ENCODE data around the gene KCND3.
A peak's percentile ranks its signal among the peaks of the same experiment; 100 is the strongest.

Gene KCND3

GRCh38 chr1:111911776-111912515 lies 77.5 kb downstream of the KCND3 start:
- DNase-seq (ENCODE audit: low spot score) = no peak

- DNase-seq (ENCODE audit: low spot score) = no peak
These were observed 78.4 kb downstream of the KCND3 start for GRCh38 chr1:111911061-111911460.

- DNase-seq (ENCODE audit: low spot score) = no peak
These were observed 80.4 kb downstream of the KCND3 start for GRCh38 chr1:111909030-111909429.

GRCh38 chr1:111908011-111908621 lies 81.4 kb downstream of the KCND3 start:
- no peak for DNase-seq (ENCODE audit: low spot score)

GRCh38 chr1:111907321-111907720 lies 82.1 kb downstream of the KCND3 start:
- no peak for DNase-seq (ENCODE audit: low spot score)

- no peak for DNase-seq (ENCODE audit: low spot score)
These were observed 82.7 kb downstream of the KCND3 start for GRCh38 chr1:111906816-111907215.

GRCh38 chr1:111906111-111906510 lies 83.4 kb downstream of the KCND3 start:
- no peak for DNase-seq (ENCODE audit: low spot score)

GRCh38 chr1:111904478-111905218 lies 84.8 kb downstream of the KCND3 start:
- DNase-seq (ENCODE audit: low spot score) = peak; percentile 4

- DNase-seq (ENCODE audit: low spot score) = no peak
These were observed 85.5 kb downstream of the KCND3 start for GRCh38 chr1:111903871-111904449.

- DNase-seq (ENCODE audit: low spot score) = no peak
These were observed 86.2 kb downstream of the KCND3 start for GRCh38 chr1:111903148-111903870.

GRCh38 chr1:111895469-111895868 lies 94.0 kb downstream of the KCND3 start:
- peak; percentile 4 for DNase-seq (ENCODE audit: low spot score)

- no peak for DNase-seq (ENCODE audit: low spot score)
These were observed 94.5 kb downstream of the KCND3 start for GRCh38 chr1:111895017-111895416.

GRCh38 chr1:111894497-111894896 lies 95.0 kb downstream of the KCND3 start:
- no peak for DNase-seq (ENCODE audit: low spot score)

- DNase-seq (ENCODE audit: low spot score) = no peak
These were observed 97.9 kb downstream of the KCND3 start for GRCh38 chr1:111891566-111891965.

- DNase-seq (ENCODE audit: low spot score) = no peak
These were observed 100.6 kb downstream of the KCND3 start for GRCh38 chr1:111888740-111889376.

GRCh38 chr1:111887875-111888274 lies 101.6 kb downstream of the KCND3 start:
- DNase-seq (ENCODE audit: low spot score) = no peak

GRCh38 chr1:111887385-111887784 lies 102.1 kb downstream of the KCND3 start:
- DNase-seq (ENCODE audit: low spot score) = no peak

GRCh38 chr1:111886741-111887140 lies 102.7 kb downstream of the KCND3 start:
- no peak for DNase-seq (ENCODE audit: low spot score)

GRCh38 chr1:111884772-111885443 lies 104.6 kb downstream of the KCND3 start:
- no peak for DNase-seq (ENCODE audit: low spot score)

GRCh38 chr1:111882986-111883560 lies 106.4 kb downstream of the KCND3 start:
- no peak for DNase-seq (ENCODE audit: low spot score)

GRCh38 chr1:111882559-111882958 lies 106.9 kb downstream of the KCND3 start:
- no peak for DNase-seq (ENCODE audit: low spot score)

All from COLO829 (cell line).